ENCODE measurements around the gene CDH12. TPM values are rescaled to one million over a fixed set of nuclear protein-coding genes. Genes with fewer than 3 reads are reported as not detected.

The CDH12 gene
- total and polyA plus RNA-seq, 4 donors = 0.02 to 0.33 (median 0.17) TPM; not detected in 1

DNA sequence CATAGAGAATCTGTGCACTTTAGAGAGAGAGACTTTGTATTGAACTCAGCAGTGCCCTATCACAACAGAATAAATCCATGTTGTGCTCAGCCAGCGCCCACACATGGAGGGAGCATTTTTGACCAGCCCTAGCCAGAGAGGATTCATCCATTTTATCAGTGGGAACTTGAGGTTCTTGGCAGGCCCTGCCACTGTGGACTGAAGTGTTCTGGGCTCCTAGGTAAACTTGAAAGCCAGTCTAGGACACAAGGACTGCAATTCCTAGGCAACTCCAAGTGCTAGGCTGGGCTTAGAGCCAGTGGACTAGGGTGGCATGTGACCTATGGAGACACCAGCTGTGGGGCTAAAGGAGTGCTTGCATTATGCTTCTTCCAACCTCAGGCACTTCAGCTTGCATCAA, 523.5 kb downstream of the CDH12 start:
- DNase-seq (ENCODE audit: low spot score) = no peak
- WGBS = 57% methylated on average over 1 of the region's 1 CpG
- Histone ChIP-seq H3K9ac (ENCODE audit: low read depth in 1 of 2, low read length in 2 of 2) (no peak overlapping the region), H3K36me3 (ENCODE audit: control insufficient read depth in 4 of 4, insufficient read depth in 3 of 4, low read depth in 1 of 4, low read length in 3 of 4) (no peaks in the 10 kb centered on the region), H3K4me3 (ENCODE audit: low read depth in 1 of 3, low read length in 3 of 3) (no peak overlapping the region), H3K27me3 (ENCODE audit: control insufficient read depth in 4 of 4, insufficient read depth in 4 of 4, low read length in 3 of 4) (peaks cover 0 to 2% (median 0%) of the 10 kb centered on the region in 4 donors), H3K4me1 (ENCODE audit: control insufficient read depth in 4 of 4, insufficient read depth in 4 of 4, low read length in 3 of 4) (no peaks in the 10 kb centered on the region), H3K9me3 (ENCODE audit: control insufficient read depth in 4 of 4, low read length in 3 of 4) (no peaks in the 10 kb centered on the region), H3K27ac (ENCODE audit: low read depth in 1 of 2, low read length in 2 of 2) (no peak overlapping the region)
- TF ChIP-seq RXRA (IDR thresholded peaks at IDR 0.05) (no peak), FOXA1 (IDR thresholded peaks at IDR 0.05) (no peak), JUND (IDR thresholded peaks at IDR 0.05) (no peak), GABPA (IDR thresholded peaks at IDR 0.05 in 1 of 2, conservative IDR thresholded peaks at IDR 0.05 in 1 of 2) (no peak), HNF4A (conservative IDR thresholded peaks at IDR 0.05) (no peak), RAD21 (IDR thresholded peaks at IDR 0.05) (no peak), FOXA2 (IDR thresholded peaks at IDR 0.05) (no peak), SP1 (IDR thresholded peaks at IDR 0.05) (no peak)
- TF ChIP-seq, protein P1, sequence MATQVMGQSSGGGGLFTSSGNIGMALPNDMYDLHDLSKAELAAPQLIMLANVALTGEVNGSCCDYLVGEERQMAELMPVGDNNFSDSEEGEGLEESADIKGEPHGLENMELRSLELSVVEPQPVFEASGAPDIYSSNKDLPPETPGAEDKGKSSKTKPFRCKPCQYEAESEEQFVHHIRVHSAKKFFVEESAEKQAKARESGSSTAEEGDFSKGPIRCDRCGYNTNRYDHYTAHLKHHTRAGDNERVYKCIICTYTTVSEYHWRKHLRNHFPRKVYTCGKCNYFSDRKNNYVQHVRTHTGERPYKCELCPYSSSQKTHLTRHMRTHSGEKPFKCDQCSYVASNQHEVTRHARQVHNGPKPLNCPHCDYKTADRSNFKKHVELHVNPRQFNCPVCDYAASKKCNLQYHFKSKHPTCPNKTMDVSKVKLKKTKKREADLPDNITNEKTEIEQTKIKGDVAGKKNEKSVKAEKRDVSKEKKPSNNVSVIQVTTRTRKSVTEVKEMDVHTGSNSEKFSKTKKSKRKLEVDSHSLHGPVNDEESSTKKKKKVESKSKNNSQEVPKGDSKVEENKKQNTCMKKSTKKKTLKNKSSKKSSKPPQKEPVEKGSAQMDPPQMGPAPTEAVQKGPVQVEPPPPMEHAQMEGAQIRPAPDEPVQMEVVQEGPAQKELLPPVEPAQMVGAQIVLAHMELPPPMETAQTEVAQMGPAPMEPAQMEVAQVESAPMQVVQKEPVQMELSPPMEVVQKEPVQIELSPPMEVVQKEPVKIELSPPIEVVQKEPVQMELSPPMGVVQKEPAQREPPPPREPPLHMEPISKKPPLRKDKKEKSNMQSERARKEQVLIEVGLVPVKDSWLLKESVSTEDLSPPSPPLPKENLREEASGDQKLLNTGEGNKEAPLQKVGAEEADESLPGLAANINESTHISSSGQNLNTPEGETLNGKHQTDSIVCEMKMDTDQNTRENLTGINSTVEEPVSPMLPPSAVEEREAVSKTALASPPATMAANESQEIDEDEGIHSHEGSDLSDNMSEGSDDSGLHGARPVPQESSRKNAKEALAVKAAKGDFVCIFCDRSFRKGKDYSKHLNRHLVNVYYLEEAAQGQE (IDR thresholded peaks at IDR 0.05) = no peak
- TF ChIP-seq, protein P2, sequence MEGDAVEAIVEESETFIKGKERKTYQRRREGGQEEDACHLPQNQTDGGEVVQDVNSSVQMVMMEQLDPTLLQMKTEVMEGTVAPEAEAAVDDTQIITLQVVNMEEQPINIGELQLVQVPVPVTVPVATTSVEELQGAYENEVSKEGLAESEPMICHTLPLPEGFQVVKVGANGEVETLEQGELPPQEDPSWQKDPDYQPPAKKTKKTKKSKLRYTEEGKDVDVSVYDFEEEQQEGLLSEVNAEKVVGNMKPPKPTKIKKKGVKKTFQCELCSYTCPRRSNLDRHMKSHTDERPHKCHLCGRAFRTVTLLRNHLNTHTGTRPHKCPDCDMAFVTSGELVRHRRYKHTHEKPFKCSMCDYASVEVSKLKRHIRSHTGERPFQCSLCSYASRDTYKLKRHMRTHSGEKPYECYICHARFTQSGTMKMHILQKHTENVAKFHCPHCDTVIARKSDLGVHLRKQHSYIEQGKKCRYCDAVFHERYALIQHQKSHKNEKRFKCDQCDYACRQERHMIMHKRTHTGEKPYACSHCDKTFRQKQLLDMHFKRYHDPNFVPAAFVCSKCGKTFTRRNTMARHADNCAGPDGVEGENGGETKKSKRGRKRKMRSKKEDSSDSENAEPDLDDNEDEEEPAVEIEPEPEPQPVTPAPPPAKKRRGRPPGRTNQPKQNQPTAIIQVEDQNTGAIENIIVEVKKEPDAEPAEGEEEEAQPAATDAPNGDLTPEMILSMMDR (IDR thresholded peaks at IDR 0.05; ENCODE audit: low read depth, low read length, missing input control) = no peak
- TF ChIP-seq, protein P3, sequence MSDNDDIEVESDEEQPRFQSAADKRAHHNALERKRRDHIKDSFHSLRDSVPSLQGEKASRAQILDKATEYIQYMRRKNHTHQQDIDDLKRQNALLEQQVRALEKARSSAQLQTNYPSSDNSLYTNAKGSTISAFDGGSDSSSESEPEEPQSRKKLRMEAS (IDR thresholded peaks at IDR 0.05) = no peak
- TF ChIP-seq, protein P4, sequence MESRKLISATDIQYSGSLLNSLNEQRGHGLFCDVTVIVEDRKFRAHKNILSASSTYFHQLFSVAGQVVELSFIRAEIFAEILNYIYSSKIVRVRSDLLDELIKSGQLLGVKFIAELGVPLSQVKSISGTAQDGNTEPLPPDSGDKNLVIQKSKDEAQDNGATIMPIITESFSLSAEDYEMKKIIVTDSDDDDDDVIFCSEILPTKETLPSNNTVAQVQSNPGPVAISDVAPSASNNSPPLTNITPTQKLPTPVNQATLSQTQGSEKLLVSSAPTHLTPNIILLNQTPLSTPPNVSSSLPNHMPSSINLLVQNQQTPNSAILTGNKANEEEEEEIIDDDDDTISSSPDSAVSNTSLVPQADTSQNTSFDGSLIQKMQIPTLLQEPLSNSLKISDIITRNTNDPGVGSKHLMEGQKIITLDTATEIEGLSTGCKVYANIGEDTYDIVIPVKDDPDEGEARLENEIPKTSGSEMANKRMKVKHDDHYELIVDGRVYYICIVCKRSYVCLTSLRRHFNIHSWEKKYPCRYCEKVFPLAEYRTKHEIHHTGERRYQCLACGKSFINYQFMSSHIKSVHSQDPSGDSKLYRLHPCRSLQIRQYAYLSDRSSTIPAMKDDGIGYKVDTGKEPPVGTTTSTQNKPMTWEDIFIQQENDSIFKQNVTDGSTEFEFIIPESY (IDR thresholded peaks at IDR 0.05) = no peak

DNA sequence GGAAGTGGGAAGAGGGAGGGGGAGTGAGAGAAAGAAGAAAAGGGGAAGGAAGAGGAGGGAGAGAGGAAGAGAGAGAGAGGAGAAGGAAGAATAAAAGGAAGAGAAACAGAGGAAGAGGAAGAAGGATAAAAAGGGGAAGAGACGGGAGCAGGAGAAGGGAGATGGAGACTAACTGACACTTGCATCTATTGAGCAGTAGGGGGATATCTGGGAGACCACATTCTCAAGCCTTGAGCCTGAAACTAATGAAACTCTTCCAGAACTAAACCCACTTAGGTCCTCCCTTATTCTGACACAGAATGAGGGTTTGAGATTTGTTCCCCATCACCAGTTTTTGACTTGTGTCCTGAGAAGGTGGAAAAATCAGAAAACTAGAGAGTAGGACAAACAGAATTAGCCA, 533.3 kb downstream of the CDH12 start:
- WGBS = 27% methylated on average over 1 of the region's 1 CpG
- no peaks in the 10 kb centered on the region for H3K4me1 ChIP-seq (ENCODE audit: control insufficient read depth in 4 of 4, insufficient read depth in 4 of 4, low read length in 3 of 4)
- TF ChIP-seq SP1 (IDR thresholded peaks at IDR 0.05) = no peak
- TF ChIP-seq HNF4G (IDR thresholded peaks at IDR 0.05) = no peak
- TF ChIP-seq FOXA1 (IDR thresholded peaks at IDR 0.05) = no peak
- no peak for TF ChIP-seq TAF1 (conservative IDR thresholded peaks at IDR 0.05)
- TF ChIP-seq RAD21 (IDR thresholded peaks at IDR 0.05) = no peak
- TF ChIP-seq, protein P3 (IDR thresholded peaks at IDR 0.05) = no peak
- no peak for TF ChIP-seq FOXA2 (IDR thresholded peaks at IDR 0.05)
- TF ChIP-seq, protein P1 (IDR thresholded peaks at IDR 0.05) = no peak
- TF ChIP-seq, protein P2 (IDR thresholded peaks at IDR 0.05; ENCODE audit: low read depth, low read length, missing input control) = no peak
- no peak for TF ChIP-seq JUND (IDR thresholded peaks at IDR 0.05)
- no peak for TF ChIP-seq RXRA (IDR thresholded peaks at IDR 0.05)
- TF ChIP-seq, protein P4 (IDR thresholded peaks at IDR 0.05) = no peak

More for the DNA sequence above, 533.3 kb downstream of the CDH12 start:
- no peak for DNase-seq (ENCODE audit: low spot score)
- H3K27me3 ChIP-seq (ENCODE audit: control insufficient read depth in 4 of 4, insufficient read depth in 4 of 4, low read length in 3 of 4) = no peaks in the 10 kb centered on the region
- no peak overlapping the region for H3K9ac ChIP-seq (ENCODE audit: low read depth in 1 of 2, low read length in 2 of 2)
- H3K27ac ChIP-seq (ENCODE audit: low read depth in 1 of 2, low read length in 2 of 2) = no peak overlapping the region
- H3K4me3 ChIP-seq (ENCODE audit: low read depth in 1 of 3, low read length in 3 of 3) = no peak overlapping the region
- no peaks in the 10 kb centered on the region for H3K9me3 ChIP-seq (ENCODE audit: control insufficient read depth in 4 of 4, low read length in 3 of 4)
- no peaks in the 10 kb centered on the region for H3K36me3 ChIP-seq (ENCODE audit: control insufficient read depth in 4 of 4, insufficient read depth in 3 of 4, low read depth in 1 of 4, low read length in 3 of 4)
